PFSK-1 (cell line): ENCODE data around the gene RAB11FIP3.

Source experiments
- FOXP2 ChIP-seq: optimal IDR thresholded peaks from 2 replicates; pipeline ENCODE3; 2011; ENCODE audit warnings: borderline replicate concordance, control low read depth, inconsistent platforms; ENCODE audit not compliant: insufficient read depth; ENCODE audit errors: extremely low read length, extremely low read depth
- POLR2AphosphoS5 ChIP-seq: IDR thresholded peaks from 2 replicates; pipeline ENCODE4 v1.6.1; 2012; ENCODE audit warnings: low read depth, mild to moderate bottlenecking, control low read depth, low read length, moderate library complexity
- REST ChIP-seq, 2 experiments: IDR thresholded peaks; 2 replicates each; pipeline versions ENCODE4 v1.6.1 to v1.8.0; 2011 to 2012; ENCODE audit warnings: low read depth in 2 of 2, low read length in 2 of 2, control low read depth in 1 of 2, inconsistent platforms in 1 of 2, mild to moderate bottlenecking in 1 of 2, moderate library complexity in 1 of 2; ENCODE audit not compliant: insufficient read depth in 1 of 2
- SIN3A ChIP-seq: IDR thresholded peaks from 2 replicates; pipeline ENCODE4 v1.6.1; 2012; ENCODE audit warnings: mild to moderate bottlenecking, low read length, moderate library complexity, borderline replicate concordance; ENCODE audit not compliant: insufficient read depth
- TAF1 ChIP-seq: IDR thresholded peaks from 2 replicates; pipeline ENCODE4 v1.6.1; 2012; ENCODE audit warnings: low read length, control low read depth, borderline replicate concordance; ENCODE audit not compliant: insufficient read depth

RAB11FIP3 gene

GRCh38 chr16:505479-506245 is 80.2 kb downstream of the RAB11FIP3 start:
- TF ChIP-seq POLR2AphosphoS5 = no peak
- TF ChIP-seq REST (IDR thresholded peaks at IDR 0.05; ENCODE audit: insufficient read depth in 1 of 2, low read depth in 2 of 2, low read length in 2 of 2) = no peak
- no peak for TF ChIP-seq SIN3A
- no peak for TF ChIP-seq FOXP2
- no peak for TF ChIP-seq TAF1

- TF ChIP-seq POLR2AphosphoS5 = no peak
- no peak for TF ChIP-seq REST (IDR thresholded peaks at IDR 0.05; ENCODE audit: insufficient read depth in 1 of 2, low read depth in 2 of 2, low read length in 2 of 2)
- no peak for TF ChIP-seq FOXP2
- TF ChIP-seq TAF1 = no peak
- no peak for TF ChIP-seq SIN3A
These were observed 80.7 kb downstream of the RAB11FIP3 start for GRCh38 chr16:506246-506546.

GRCh38 chr16:507996-508395 is 82.5 kb downstream of the RAB11FIP3 start:
- no peak for TF ChIP-seq POLR2AphosphoS5
- TF ChIP-seq FOXP2 = no peak
- TF ChIP-seq SIN3A = no peak
- TF ChIP-seq REST (IDR thresholded peaks at IDR 0.05; ENCODE audit: insufficient read depth in 1 of 2, low read depth in 2 of 2, low read length in 2 of 2) = no peak
- no peak for TF ChIP-seq TAF1

GRCh38 chr16:508884-509736 is 83.7 kb downstream of the RAB11FIP3 start:
- TF ChIP-seq POLR2AphosphoS5 (no peak), FOXP2 (peak; percentile 92)

GRCh38 chr16:510066-510825 is 84.8 kb downstream of the RAB11FIP3 start:
- TF ChIP-seq POLR2AphosphoS5 (no peak), REST (IDR thresholded peaks at IDR 0.05; ENCODE audit: insufficient read depth in 1 of 2, low read depth in 2 of 2, low read length in 2 of 2) (no peak), TAF1 (no peak), FOXP2 (no peak), SIN3A (no peak)
